Mesendoderm (in vitro differentiated cells): ENCODE data around the gene SYK.

Experiments used
- DNase-seq: peaks from one replicate; pipeline ENCODE4 v3.0.0; 2013
- H2AK5ac ChIP-seq: 2 replicates; pipeline ENCODE4 v1.6.1; 2013; ENCODE audit warnings: low read length, inconsistent platforms
- H2BK120ac ChIP-seq: 2 replicates; pipeline ENCODE4 v1.6.1; 2013; ENCODE audit warnings: low read depth, mild to moderate bottlenecking, low read length, moderate library complexity, mixed read lengths
- H2BK15ac ChIP-seq: replicated peaks from 2 replicates; pipeline ENCODE4 v1.6.1; 2013; ENCODE audit warnings: low read depth, mild to moderate bottlenecking, moderate library complexity
- H2BK5ac ChIP-seq: 2 replicates; pipeline ENCODE4 v1.6.1; 2013; ENCODE audit warnings: low read length, inconsistent platforms
- H3K18ac ChIP-seq: 2 replicates; pipeline ENCODE4 v1.6.1; 2013; ENCODE audit warnings: mild to moderate bottlenecking, low read length, mixed read lengths
- H3K23ac ChIP-seq: one replicate; pipeline ENCODE4 v1.6.1; 2013; ENCODE audit warnings: low read length
- H3K27ac ChIP-seq: 2 replicates; pipeline ENCODE4 v1.5.1; 2013; ENCODE audit warnings: low read depth, mild to moderate bottlenecking, inconsistent platforms, low read length, moderate library complexity
- H3K27me3 ChIP-seq: 2 replicates; pipeline ENCODE4 v1.6.1; 2013; ENCODE audit warnings: low read length, control low read depth, mild to moderate bottlenecking, inconsistent platforms; ENCODE audit not compliant: insufficient read depth, poor library complexity
- H3K36me3 ChIP-seq: 2 replicates; pipeline ENCODE4 v1.6.1; 2013; ENCODE audit warnings: low read length, inconsistent platforms; ENCODE audit not compliant: control insufficient read depth, insufficient read depth
- H3K4ac ChIP-seq: one replicate; pipeline ENCODE4 v1.6.1; 2013; ENCODE audit warnings: low read depth, mild to moderate bottlenecking, low read length, moderate library complexity
- H3K4me1 ChIP-seq: 2 replicates; pipeline ENCODE4 v1.6.1; 2013; ENCODE audit warnings: low read depth, low read length, inconsistent platforms; ENCODE audit not compliant: control insufficient read depth
- H3K4me2 ChIP-seq: 2 replicates; pipeline ENCODE4 v1.6.1; 2013; ENCODE audit warnings: low read length
- H3K4me3 ChIP-seq: 2 replicates; pipeline ENCODE4 v1.5.1; 2013; ENCODE audit warnings: mild to moderate bottlenecking, low read length
- H3K56ac ChIP-seq: one replicate; pipeline ENCODE4 v1.6.1; 2013; ENCODE audit warnings: low read length
- H3K79me1 ChIP-seq: 2 replicates; pipeline ENCODE4 v1.6.1; 2013; ENCODE audit warnings: low read length, inconsistent platforms
- H3K79me2 ChIP-seq: 2 replicates; pipeline ENCODE4 v1.6.1; 2013; ENCODE audit warnings: mild to moderate bottlenecking, low read length; ENCODE audit not compliant: control insufficient read depth, insufficient read depth
- H3K9ac ChIP-seq: 2 replicates; pipeline ENCODE4 v1.6.1; 2013; ENCODE audit warnings: low read length, inconsistent platforms
- H4K5ac ChIP-seq: one replicate; pipeline ENCODE4 v1.6.1; 2013; ENCODE audit warnings: low read length
- H4K8ac ChIP-seq: one replicate; pipeline ENCODE4 v1.6.1; 2013; ENCODE audit warnings: low read depth, mild to moderate bottlenecking, control low read depth, low read length, moderate library complexity
- WGBS: extraction: QIAGEN DNeasy Blood & Tissue Kit; methylation state at CpG from one replicate; pipeline ENCODE4 v1.1.7; 2013; ENCODE audit warnings: low lambda C conversion rate, missing lambda C conversion rate; ENCODE audit not compliant: insufficient coverage; ENCODE audit errors: extremely low coverage; 5-methylcytosine and 5-hydroxymethylcytosine counted together

Gene SYK

DNA sequence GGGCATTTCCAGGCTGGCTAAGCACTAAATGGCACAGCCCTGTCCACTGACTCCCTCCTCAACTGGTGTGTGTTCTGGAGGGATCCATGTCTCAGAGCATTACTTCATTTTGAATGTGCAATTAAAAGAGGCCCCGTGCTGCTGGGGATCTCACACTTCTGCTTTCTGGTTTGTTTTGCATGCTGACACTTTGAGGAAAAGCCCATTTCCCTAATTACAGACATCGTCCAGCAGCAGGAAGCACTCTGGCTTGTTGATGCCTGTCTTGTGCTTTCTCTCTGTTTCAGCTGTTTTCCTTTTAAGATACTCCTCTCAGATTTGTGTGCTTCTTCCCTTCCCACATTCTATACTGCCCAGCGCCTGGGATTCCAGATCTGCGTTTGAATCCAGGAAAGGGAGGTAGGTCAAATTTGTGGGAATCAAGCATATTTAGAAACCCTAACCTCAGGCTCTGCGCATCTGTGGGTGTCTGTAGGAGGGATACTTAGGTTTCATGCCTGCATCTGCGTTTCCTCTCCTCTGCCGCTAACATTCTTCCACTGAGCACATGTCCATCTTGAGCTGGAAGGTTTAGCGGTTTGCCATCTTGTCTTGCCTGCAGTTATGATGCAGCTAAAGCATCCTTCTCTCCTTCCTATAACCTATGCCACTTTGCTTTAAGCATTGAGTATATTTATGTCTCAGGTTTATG is 25.7 kb downstream of the SYK start:
- Histone ChIP-seq H3K79me2 (no peaks in the 10 kb centered on the region), H2BK120ac (no peak overlapping the region), H4K5ac (no peak overlapping the region), H3K27me3 (no peaks in the 10 kb centered on the region), H3K36me3 (no peaks in the 10 kb centered on the region), H3K4ac (no peak overlapping the region), H3K23ac (no peak overlapping the region), H2AK5ac (no peak overlapping the region), H3K4me1 (no peaks in the 10 kb centered on the region), H3K56ac (no peak overlapping the region), H3K9ac (no peak overlapping the region), H2BK5ac (no peak overlapping the region), H3K18ac (no peak overlapping the region), H3K79me1 (no peaks in the 10 kb centered on the region), H4K8ac (no peak overlapping the region), H2BK15ac (no peak overlapping the region), H3K27ac (no peak overlapping the region), H3K4me3 (no peak overlapping the region), H3K4me2 (no peak overlapping the region)
- whole genome bisulfite sequencing = no CpG with 5 or more reads among the region's 8 CpGs
- no peak for DNase-seq

DNA sequence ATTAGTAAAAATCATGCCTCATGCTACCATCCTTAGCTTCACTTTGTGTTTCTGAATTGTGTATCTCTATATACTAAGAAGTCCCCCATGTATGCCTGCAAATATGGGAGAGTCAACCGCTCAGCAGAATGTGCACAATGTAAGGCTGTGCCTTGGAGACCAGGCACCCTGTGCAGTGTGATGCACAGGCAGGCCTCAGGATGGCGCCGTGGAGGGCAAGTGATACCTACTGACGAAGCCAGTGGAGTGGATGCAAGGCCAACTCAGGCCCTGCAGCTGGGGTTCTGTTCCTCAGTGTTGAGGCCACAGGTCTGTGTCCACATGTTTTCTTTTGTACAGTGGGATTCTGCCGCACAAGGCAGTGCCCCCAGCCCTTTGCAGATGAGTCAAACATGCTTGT is 28.4 kb downstream of the SYK start:
- DNase-seq = no peak
- no peak overlapping the region for H2BK120ac ChIP-seq
- H3K79me1 ChIP-seq = no peaks in the 10 kb centered on the region
- H3K79me2 ChIP-seq = no peaks in the 10 kb centered on the region
- no peaks in the 10 kb centered on the region for H3K27me3 ChIP-seq
- H3K4ac ChIP-seq = no peak overlapping the region
- H3K27ac ChIP-seq = no peak overlapping the region
- no peak overlapping the region for H3K23ac ChIP-seq
- no peaks in the 10 kb centered on the region for H3K4me1 ChIP-seq
- H3K9ac ChIP-seq = no peak overlapping the region
- no peak overlapping the region for H3K4me3 ChIP-seq
- no peak overlapping the region for H2AK5ac ChIP-seq
- H2BK15ac ChIP-seq = no peak overlapping the region
- H2BK5ac ChIP-seq = no peak overlapping the region
- H4K8ac ChIP-seq = no peak overlapping the region
- no peak overlapping the region for H3K56ac ChIP-seq
- WGBS = no CpG with 5 or more reads among the region's 5 CpGs
- H3K36me3 ChIP-seq = no peaks in the 10 kb centered on the region
- H3K18ac ChIP-seq = no peak overlapping the region
- H3K4me2 ChIP-seq = no peak overlapping the region
- H4K5ac ChIP-seq = no peak overlapping the region

DNA sequence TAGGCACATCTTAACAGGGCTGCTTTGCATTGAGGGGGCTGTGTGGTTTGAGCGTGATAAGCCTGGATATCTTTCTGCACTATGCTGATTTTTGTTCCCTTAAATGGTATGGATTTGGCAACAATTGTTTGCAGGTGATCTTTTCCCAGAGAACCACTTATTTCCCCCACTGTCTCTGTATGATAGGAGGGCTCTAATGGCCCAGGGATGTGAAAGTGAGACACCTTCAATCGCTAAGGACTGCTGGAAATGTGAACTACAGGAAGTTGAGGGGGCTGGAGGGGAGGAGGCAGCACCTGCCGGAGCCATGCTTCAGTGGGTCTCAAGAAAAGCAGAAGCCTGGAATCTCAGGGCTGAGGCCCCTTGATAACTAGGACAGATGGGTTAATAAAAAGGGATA is 29.4 kb downstream of the SYK start:
- no peaks in the 10 kb centered on the region for H3K79me1 ChIP-seq

DNA sequence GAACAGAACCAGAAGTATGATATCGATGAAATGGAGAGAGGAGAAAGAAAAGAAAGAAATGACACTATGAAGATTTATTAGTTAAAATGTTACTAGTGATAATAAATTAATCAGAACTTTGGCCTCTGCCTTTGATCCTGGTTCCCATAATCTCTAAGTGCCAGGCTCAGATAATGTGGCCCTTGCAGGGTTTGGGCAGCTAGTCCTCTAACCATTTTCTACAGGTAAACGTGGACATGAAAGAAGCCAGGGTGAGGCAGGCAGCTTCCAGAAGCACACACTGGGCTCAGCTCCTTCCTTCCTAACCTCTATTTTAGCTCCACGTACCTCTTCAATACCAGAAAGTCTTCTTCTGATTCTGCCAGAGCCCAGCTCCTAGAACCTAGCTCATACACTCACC is 30.6 kb downstream of the SYK start:
- Histone ChIP-seq H3K23ac (no peak overlapping the region), H4K5ac (no peak overlapping the region), H3K9ac (no peak overlapping the region), H3K4me2 (no peak overlapping the region), H2AK5ac (no peak overlapping the region), H3K79me2 (no peaks in the 10 kb centered on the region), H3K4me3 (no peak overlapping the region), H3K27ac (no peak overlapping the region), H3K27me3 (no peaks in the 10 kb centered on the region), H3K4ac (no peak overlapping the region), H2BK15ac (no peak overlapping the region), H3K4me1 (no peaks in the 10 kb centered on the region), H2BK5ac (no peak overlapping the region), H2BK120ac (no peak overlapping the region), H3K36me3 (no peaks in the 10 kb centered on the region), H3K56ac (no peak overlapping the region), H3K79me1 (no peaks in the 10 kb centered on the region), H3K18ac (no peak overlapping the region), H4K8ac (no peak overlapping the region)
- WGBS = no CpG with 5 or more reads among the region's 3 CpGs
- DNase-seq = no peak

More for the DNA sequence above, 29.4 kb downstream of the SYK start:
- Histone ChIP-seq H3K27ac (no peak overlapping the region), H3K56ac (no peak overlapping the region), H3K4me1 (no peaks in the 10 kb centered on the region), H4K5ac (no peak overlapping the region), H3K18ac (no peak overlapping the region), H3K23ac (no peak overlapping the region), H3K27me3 (no peaks in the 10 kb centered on the region), H3K36me3 (no peaks in the 10 kb centered on the region), H2AK5ac (no peak overlapping the region), H3K79me2 (no peaks in the 10 kb centered on the region), H3K9ac (no peak overlapping the region), H3K4ac (no peak overlapping the region), H3K4me3 (no peak overlapping the region), H2BK15ac (no peak overlapping the region), H4K8ac (no peak overlapping the region), H2BK120ac (no peak overlapping the region), H2BK5ac (no peak overlapping the region), H3K4me2 (no peak overlapping the region)
- no CpG with 5 or more reads among the region's 3 CpGs for WGBS
- DNase-seq = no peak

DNA sequence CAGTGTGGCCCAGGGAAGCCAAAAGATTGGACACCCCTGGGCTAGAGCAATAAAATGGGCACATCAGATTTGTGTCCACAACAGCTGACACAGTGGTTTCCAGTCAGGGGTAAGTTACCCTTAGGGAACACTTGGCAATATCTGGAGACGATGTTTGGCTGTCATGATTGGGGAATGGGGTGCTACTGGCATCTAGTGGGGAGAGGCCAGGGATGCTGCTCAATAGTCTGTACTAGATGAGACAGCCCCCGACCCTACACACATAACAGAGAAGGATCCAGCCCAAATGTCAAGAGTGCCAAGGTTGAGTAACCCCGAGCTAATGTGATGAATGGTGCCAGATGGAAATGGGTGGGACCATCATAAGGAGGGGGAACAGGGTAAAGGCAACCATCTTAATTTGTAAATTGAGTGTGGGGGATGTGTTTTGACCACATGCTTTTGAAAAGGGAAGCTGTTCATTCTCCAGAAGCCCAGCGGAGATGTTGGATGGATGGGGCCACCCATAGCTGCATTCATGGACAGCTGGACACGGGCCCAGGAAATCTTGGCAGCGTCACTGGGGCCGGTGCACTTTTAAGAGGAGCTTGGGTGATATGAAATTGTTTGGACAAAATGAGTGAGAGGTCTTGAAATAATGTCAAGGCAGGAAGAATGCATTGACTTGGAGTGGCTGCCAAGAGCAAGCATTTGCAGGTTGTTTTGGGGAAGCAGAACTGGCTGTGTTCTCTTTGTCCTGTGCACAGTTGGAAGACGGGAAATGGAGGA is 33.4 kb downstream of the SYK start:
- no peak overlapping the region for H3K23ac ChIP-seq
- no peak overlapping the region for H4K5ac ChIP-seq
- no peaks in the 10 kb centered on the region for H3K79me2 ChIP-seq
- H2BK120ac ChIP-seq = no peak overlapping the region
- no peak overlapping the region for H3K18ac ChIP-seq
- no CpG with 5 or more reads among the region's 8 CpGs for WGBS
- no peak for DNase-seq
- H3K9ac ChIP-seq = no peak overlapping the region
- no peaks in the 10 kb centered on the region for H3K79me1 ChIP-seq
- H3K36me3 ChIP-seq = no peaks in the 10 kb centered on the region
- H2BK5ac ChIP-seq = no peak overlapping the region
- H3K56ac ChIP-seq = no peak overlapping the region
- H3K4me1 ChIP-seq = no peaks in the 10 kb centered on the region
- no peak overlapping the region for H2BK15ac ChIP-seq
- H2AK5ac ChIP-seq = no peak overlapping the region
- H3K27ac ChIP-seq = no peak overlapping the region
- no peak overlapping the region for H3K4me2 ChIP-seq
- H3K4ac ChIP-seq = no peak overlapping the region
- H4K8ac ChIP-seq = no peak overlapping the region
- H3K4me3 ChIP-seq = no peak overlapping the region
- no peaks in the 10 kb centered on the region for H3K27me3 ChIP-seq
